Measurements from ENCODE around the gene GSTO2.

- TF ChIP-seq, protein P1, sequence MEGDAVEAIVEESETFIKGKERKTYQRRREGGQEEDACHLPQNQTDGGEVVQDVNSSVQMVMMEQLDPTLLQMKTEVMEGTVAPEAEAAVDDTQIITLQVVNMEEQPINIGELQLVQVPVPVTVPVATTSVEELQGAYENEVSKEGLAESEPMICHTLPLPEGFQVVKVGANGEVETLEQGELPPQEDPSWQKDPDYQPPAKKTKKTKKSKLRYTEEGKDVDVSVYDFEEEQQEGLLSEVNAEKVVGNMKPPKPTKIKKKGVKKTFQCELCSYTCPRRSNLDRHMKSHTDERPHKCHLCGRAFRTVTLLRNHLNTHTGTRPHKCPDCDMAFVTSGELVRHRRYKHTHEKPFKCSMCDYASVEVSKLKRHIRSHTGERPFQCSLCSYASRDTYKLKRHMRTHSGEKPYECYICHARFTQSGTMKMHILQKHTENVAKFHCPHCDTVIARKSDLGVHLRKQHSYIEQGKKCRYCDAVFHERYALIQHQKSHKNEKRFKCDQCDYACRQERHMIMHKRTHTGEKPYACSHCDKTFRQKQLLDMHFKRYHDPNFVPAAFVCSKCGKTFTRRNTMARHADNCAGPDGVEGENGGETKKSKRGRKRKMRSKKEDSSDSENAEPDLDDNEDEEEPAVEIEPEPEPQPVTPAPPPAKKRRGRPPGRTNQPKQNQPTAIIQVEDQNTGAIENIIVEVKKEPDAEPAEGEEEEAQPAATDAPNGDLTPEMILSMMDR (conservative IDR thresholded peaks at IDR 0.05; ENCODE audit: low read depth in 2 of 2), result no peak
- TF ChIP-seq POLR2AphosphoS5 (IDR thresholded peaks at IDR 0.05; ENCODE audit: low read depth) (no peak), CREB1 (CRISPR knock-in tag; IDR thresholded peaks at IDR 0.05; ENCODE audit: low read depth) (no peak), JUNB (IDR thresholded peaks at IDR 0.05; ENCODE audit: unreplicated experiment) (no peak), EZH2 (IDR thresholded peaks at IDR 0.05; ENCODE audit: low read depth, unreplicated experiment) (no peak)
Measured at GRCh38 chr10:104230490-104230889, 38.5 kb upstream of the GSTO2 start.
